Body of pancreas (tissue), 4 donors: Measurements from ENCODE around the gene OR5D16. TPM values are rescaled to one million over a fixed set of nuclear protein-coding genes. Genes with fewer than 3 reads are reported as not detected.

Source experiments
- ATAC-seq: fragments of 150-250 bp; one replicate; pipeline ENCODE4 v1.9.1; 2016
- DNase-seq, 4 donors: peaks; one replicate each; pipeline ENCODE4 v3.0.0-alpha.2; 2019
- H3K27ac ChIP-seq, 4 donors: fragments of 200-600 bp; sonication (generic); 1 replicate in 3 of 4; 2 replicates in 1 of 4; pipeline versions ENCODE4 v1.5.1 to v1.6.1; 2016 to 2019; ENCODE audit warnings: mild to moderate bottlenecking in 1 of 4, mixed read lengths in 1 of 4, moderate library complexity in 1 of 4
- H3K27me3 ChIP-seq, 2 donors: fragments of 200-600 bp; sonication (generic); one replicate each; pipeline ENCODE4 v1.6.0; 2016; ENCODE audit warnings: mild to moderate bottlenecking in 1 of 2
- H3K36me3 ChIP-seq, 2 donors: fragments of 200-600 bp; sonication (generic); replicated peaks in 1 of 2; 2 replicates each; pipeline ENCODE4 v1.5.1; 2016; ENCODE audit warnings: low read depth in 2 of 2; ENCODE audit not compliant: insufficient read depth in 1 of 2
- H3K4me1 ChIP-seq: fragments of 200-600 bp; sonication (generic); one replicate; pipeline ENCODE4 v1.6.0; 2016
- H3K4me3 ChIP-seq, 2 donors: fragments of 200-600 bp; sonication (generic); 1 replicate in 1 of 2; 2 replicates in 1 of 2; pipeline ENCODE4 v1.5.1; 2016 to 2019
- H3K9me3 ChIP-seq, 3 donors: fragments of 200-600 bp; sonication (generic); 1 replicate in 2 of 3; 2 replicates in 1 of 3; pipeline ENCODE4 v1.5.1; 2016
- POLR2A ChIP-seq, 3 donors: fragments of 450-650 bp; IDR thresholded peaks; one replicate each; pipeline ENCODE4 v1.6.1; 2016; ENCODE audit warnings: antibody characterized with exemption in 3 of 3, mild to moderate bottlenecking in 2 of 3
- WGBS, 2 donors: methylation state at CpG; one replicate each; pipeline ENCODE4 v1.1.5; 2017; 5-methylcytosine and 5-hydroxymethylcytosine counted together
- intact Hi-C: fragments of 100-400 bp; cut with DNase I; formaldehyde crosslinking; loops from one replicate; pipeline ENCODE4 v1.15.1; 2023
- total RNA-seq, 2 donors: library from RNA; depleted of rRNA; stranded (reverse); fragments of >200 nt; gene quantifications; one replicate each; pipeline ENCODE4 v1.1.0, GENCODE V29; 2016
- TF ChIP-seq, protein P1 (sequence below), 7 experiments: fragments of 450-650 bp in 4 of 7; fragments of 200-600 bp in 3 of 7; sonication (generic) in 3 of 7; IDR thresholded peaks; one replicate each; pipeline ENCODE4 v1.5.1; 2016 to 2019; ENCODE audit warnings: antibody characterized with exemption in 7 of 7

Gene OR5D16
- total RNA-seq: not detected

- ATAC-seq (no peak), DNase-seq (no peak)
- Histone ChIP-seq H3K4me1 (no peaks in the 10 kb centered on the region), H3K9me3 (no peaks in the 10 kb centered on the region), H3K36me3 (no peaks in the 10 kb centered on the region), H3K27me3 (no peaks in the 10 kb centered on the region), H3K27ac (no peak within 1 kb of the TSS), H3K4me3 (no peak within 1 kb of the TSS)
- WGBS, 2 donors: 13 to 25% methylated on average over 3 of the region's 3 CpGs
- no peak for TF ChIP-seq POLR2A (IDR thresholded peaks at IDR 0.05)
- TF ChIP-seq, protein P1, sequence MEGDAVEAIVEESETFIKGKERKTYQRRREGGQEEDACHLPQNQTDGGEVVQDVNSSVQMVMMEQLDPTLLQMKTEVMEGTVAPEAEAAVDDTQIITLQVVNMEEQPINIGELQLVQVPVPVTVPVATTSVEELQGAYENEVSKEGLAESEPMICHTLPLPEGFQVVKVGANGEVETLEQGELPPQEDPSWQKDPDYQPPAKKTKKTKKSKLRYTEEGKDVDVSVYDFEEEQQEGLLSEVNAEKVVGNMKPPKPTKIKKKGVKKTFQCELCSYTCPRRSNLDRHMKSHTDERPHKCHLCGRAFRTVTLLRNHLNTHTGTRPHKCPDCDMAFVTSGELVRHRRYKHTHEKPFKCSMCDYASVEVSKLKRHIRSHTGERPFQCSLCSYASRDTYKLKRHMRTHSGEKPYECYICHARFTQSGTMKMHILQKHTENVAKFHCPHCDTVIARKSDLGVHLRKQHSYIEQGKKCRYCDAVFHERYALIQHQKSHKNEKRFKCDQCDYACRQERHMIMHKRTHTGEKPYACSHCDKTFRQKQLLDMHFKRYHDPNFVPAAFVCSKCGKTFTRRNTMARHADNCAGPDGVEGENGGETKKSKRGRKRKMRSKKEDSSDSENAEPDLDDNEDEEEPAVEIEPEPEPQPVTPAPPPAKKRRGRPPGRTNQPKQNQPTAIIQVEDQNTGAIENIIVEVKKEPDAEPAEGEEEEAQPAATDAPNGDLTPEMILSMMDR (IDR thresholded peaks at IDR 0.05): no peak
- intact Hi-C loops: no loop called here
Measured at GRCh38 chr11:55838452-55838851, at the start of gene OR5D16. OR5D16 (plus strand) TSS chr11:55838752; CDS start chr11:55838752, 0 bp downstream.

GRCh38 chr11:55791606-55792005 is 46.9 kb upstream of the OR5D16 start:
- 73 to 80% methylated on average over 1 of the region's 1 CpG for WGBS, 2 donors
- no peak for DNase-seq
- H3K36me3 ChIP-seq: no peaks in the 10 kb centered on the region
- ATAC-seq: no peak
- no peaks in the 10 kb centered on the region for H3K27me3 ChIP-seq
- intact Hi-C loops: no loop called here
- H3K4me3 ChIP-seq: no peak overlapping the region
- TF ChIP-seq, protein P1 (IDR thresholded peaks at IDR 0.05): no peak
- no peak for TF ChIP-seq POLR2A (IDR thresholded peaks at IDR 0.05)
- no peaks in the 10 kb centered on the region for H3K4me1 ChIP-seq
- no peaks in the 10 kb centered on the region for H3K9me3 ChIP-seq
- no peak overlapping the region for H3K27ac ChIP-seq

GRCh38 chr11:55793321-55793720 is 45.2 kb upstream of the OR5D16 start:
- WGBS, 2 donors: 30 to 58% methylated on average over 2 of the region's 2 CpGs
- intact Hi-C loops: no loop called here
- Histone ChIP-seq H3K4me3 (no peak overlapping the region), H3K36me3 (no peaks in the 10 kb centered on the region), H3K27ac (no peak overlapping the region), H3K4me1 (no peaks in the 10 kb centered on the region), H3K9me3 (no peaks in the 10 kb centered on the region), H3K27me3 (no peaks in the 10 kb centered on the region)
- DNase-seq (no peak), ATAC-seq (no peak)
- TF ChIP-seq, protein P1 (IDR thresholded peaks at IDR 0.05): no peak
- no peak for TF ChIP-seq POLR2A (IDR thresholded peaks at IDR 0.05)

DNA sequence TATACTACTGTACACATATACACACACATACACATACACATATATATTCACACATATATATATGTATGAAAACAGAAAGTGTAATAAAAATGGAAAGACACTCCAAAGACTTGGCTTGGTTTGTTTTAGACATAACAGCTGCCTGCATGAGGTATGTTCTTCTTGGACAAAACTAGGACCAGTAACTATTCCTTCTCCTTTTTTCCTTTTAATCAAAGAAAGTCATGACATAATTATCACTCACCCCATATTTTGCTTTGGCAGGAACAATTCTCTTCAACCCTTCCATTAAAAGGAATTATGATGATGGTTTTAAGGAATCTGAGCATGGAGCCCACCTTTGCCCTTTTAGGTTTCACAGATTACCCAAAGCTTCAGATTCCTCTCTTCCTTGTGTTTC is 43.3 kb upstream of the OR5D16 start, which contains the start of gene OR5D14:
Gene OR5D14, plus strand, starts transcription at position 301 of the 400 bp plus-strand sequence. Its CDS starts 0 bp downstream, at position 301.
- no peak within 1 kb of the TSS for H3K4me3 ChIP-seq
- H3K27me3 ChIP-seq: no peaks in the 10 kb centered on the region
- H3K27ac ChIP-seq: no peak within 1 kb of the TSS
- DNase-seq (no peak), ATAC-seq (no peak)
- no peaks in the 10 kb centered on the region for H3K36me3 ChIP-seq
- H3K4me1 ChIP-seq: no peaks in the 10 kb centered on the region
- TF ChIP-seq, protein P1 (IDR thresholded peaks at IDR 0.05): no peak
- TF ChIP-seq POLR2A (IDR thresholded peaks at IDR 0.05): no peak
- H3K9me3 ChIP-seq: no peaks in the 10 kb centered on the region
- intact Hi-C loops: no loop called here

DNA sequence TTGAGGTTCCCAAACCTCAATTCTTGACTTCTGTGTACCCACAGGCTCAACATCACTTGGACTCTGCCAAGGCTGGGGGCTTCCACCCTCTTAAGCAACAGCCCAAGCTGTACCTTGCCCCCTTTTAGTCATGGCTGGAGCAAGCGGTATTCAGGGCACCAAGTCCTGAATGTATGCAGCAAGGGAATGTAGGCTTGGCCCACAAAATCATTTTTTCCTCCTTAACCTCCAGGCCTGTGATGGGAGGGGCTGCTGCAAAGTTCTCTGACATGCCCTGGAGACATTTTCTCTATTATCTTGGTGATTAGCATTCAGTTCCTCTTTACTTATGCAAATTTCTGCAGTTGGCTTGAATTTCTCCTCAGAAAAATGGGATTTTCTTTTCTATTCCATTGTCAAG is 32.3 kb upstream of the OR5D16 start:
- no peak overlapping the region for H3K4me3 ChIP-seq
- TF ChIP-seq, protein P1 (IDR thresholded peaks at IDR 0.05): no peak
- TF ChIP-seq POLR2A (IDR thresholded peaks at IDR 0.05): no peak
- no peaks in the 10 kb centered on the region for H3K27me3 ChIP-seq
- intact Hi-C loops: no loop called here
- H3K36me3 ChIP-seq: no peaks in the 10 kb centered on the region
- no peak overlapping the region for H3K27ac ChIP-seq
- WGBS, 2 donors: 40 to 73% methylated on average over 1 of the region's 1 CpG
- DNase-seq (no peak), ATAC-seq (no peak)
- H3K4me1 ChIP-seq: no peaks in the 10 kb centered on the region
- H3K9me3 ChIP-seq: peaks cover 0 to 8% (median 0%) of the 10 kb centered on the region in 3 donors
